PC-3 (cell line): ENCODE results near the gene HOXB7. TPM values are rescaled to one million over a fixed set of nuclear protein-coding genes. Genes with fewer than 3 reads are reported as not detected.
A peak's percentile ranks its signal among the peaks of the same experiment; 100 is the strongest.

ENCODE experiments used
- ATAC-seq: fragments of 200-7000 bp; cut with Tn5 transposase; 2 replicates; pipeline ENCODE4 v1.9.1; 2020; ENCODE audit warnings: mild to moderate bottlenecking, moderate library complexity
- BruUV-seq: library from RNA; stranded (reverse); fragments of 400-500 nt; replicated peaks from 2 replicates; lab custom pipeline; 2021; lab: Mats Ljungman, UMichigan
- CTCF ChIA-PET: fragments of 300-600 bp; sonication (Branson Sonifier 250); formaldehyde crosslinking; loops from one replicate; lab custom pipeline; 2022; ENCODE audit warnings: antibody characterized with exemption; lab: Charles Lee
- POLR2A ChIA-PET: fragments of 300-600 bp; sonication (Branson Sonifier 250); formaldehyde crosslinking; loops from one replicate; lab custom pipeline; 2022; ENCODE audit warnings: antibody characterized with exemption; ENCODE audit not compliant: unreplicated experiment; lab: Charles Lee
- DNase-seq: peaks from one replicate; pipeline ENCODE4 v3.0.0-alpha.2; 2015
- H2AFZ ChIP-seq: fragments of 300-600 bp; sonication (generic); 2 replicates; pipeline ENCODE4 v1.6.0; 2016; ENCODE audit warnings: antibody characterized with exemption, low read length
- H3F3A ChIP-seq: fragments of 300-600 bp; sonication (generic); one replicate; pipeline ENCODE4 v1.6.0; 2017; ENCODE audit warnings: antibody characterized with exemption, low read length, control low read depth, mild to moderate bottlenecking; ENCODE audit not compliant: unreplicated experiment
- H3K27ac ChIP-seq: fragments of 300-600 bp; sonication (generic); 2 replicates; pipeline ENCODE4 v1.5.1; 2016; ENCODE audit warnings: mild to moderate bottlenecking, low read length
- H3K27me3 ChIP-seq: fragments of 300-600 bp; sonication (generic); 2 replicates; pipeline ENCODE4 v1.6.1; 2016; ENCODE audit warnings: low read length, mixed read lengths
- H3K36me3 ChIP-seq: fragments of 300-600 bp; sonication (generic); 2 replicates; pipeline ENCODE4 v1.6.1; 2016; ENCODE audit warnings: low read depth, mixed run types, low read length, mixed read lengths
- H3K4me1 ChIP-seq: fragments of 300-600 bp; sonication (generic); 2 replicates; pipeline ENCODE4 v1.5.1; 2016; ENCODE audit warnings: low read length; ENCODE audit not compliant: insufficient read depth
- H3K4me2 ChIP-seq: fragments of 300-600 bp; sonication (generic); 2 replicates; pipeline ENCODE4 v1.6.0; 2016; ENCODE audit warnings: low read length
- H3K4me3 ChIP-seq: fragments of 300-600 bp; sonication (generic); 2 replicates; pipeline ENCODE4 v1.5.1; 2016; ENCODE audit warnings: mild to moderate bottlenecking, low read length, mixed read lengths
- H3K79me2 ChIP-seq: fragments of 300-600 bp; sonication (generic); 2 replicates; pipeline ENCODE4 v1.6.1; 2017; ENCODE audit warnings: low read length, mixed read lengths
- H3K9ac ChIP-seq: fragments of 300-600 bp; sonication (generic); 2 replicates; pipeline ENCODE4 v1.6.0; 2016; ENCODE audit warnings: mild to moderate bottlenecking, low read length
- H3K9me2 ChIP-seq: fragments of 300-600 bp; sonication (generic); replicated peaks from 2 replicates; pipeline ENCODE4 v1.6.1; 2016; ENCODE audit warnings: mixed run types, low read length, mixed read lengths
- H3K9me3 ChIP-seq: fragments of 300-600 bp; sonication (generic); 2 replicates; pipeline ENCODE4 v1.6.1; 2016; ENCODE audit warnings: low read length, mixed read lengths
- H4K20me1 ChIP-seq: fragments of 300-600 bp; sonication (generic); 2 replicates; pipeline ENCODE4 v1.6.1; 2016; ENCODE audit warnings: low read length, mixed read lengths
- EZH2 ChIP-seq: fragments of 300-600 bp; sonication (generic); IDR thresholded peaks from one replicate; pipeline ENCODE4 v1.6.1; 2017; ENCODE audit warnings: antibody characterized with exemption, mild to moderate bottlenecking, low read length; ENCODE audit not compliant: unreplicated experiment
- EZH2phosphoT487 ChIP-seq: fragments of 300-600 bp; sonication (generic); IDR thresholded peaks from 2 replicates; pipeline ENCODE4 v1.6.1; 2018; ENCODE audit warnings: mild to moderate bottlenecking, antibody characterized with exemption, low read length, borderline replicate concordance
- intact Hi-C: fragments of 100-400 bp; cut with micrococcal nuclease; formaldehyde crosslinking; loops from 2 replicates; pipeline ENCODE4 v1.9.0; 2023
- total RNA-seq: library from RNA; depleted of rRNA; stranded (reverse); fragments of >200 nt; gene quantifications from 2 replicates; pipeline ENCODE4 v1.2.3, GENCODE V29; 2014
- TF ChIP-seq, protein P1 (sequence below): fragments of 300-600 bp; sonication (generic); conservative IDR thresholded peaks from 2 replicates; pipeline ENCODE4 v1.5.1; 2017; ENCODE audit warnings: antibody characterized with exemption, low read depth, mild to moderate bottlenecking, low read length

Gene HOXB7
- total RNA-seq, 1 experiment from 2014 or later: not detected

DNA sequence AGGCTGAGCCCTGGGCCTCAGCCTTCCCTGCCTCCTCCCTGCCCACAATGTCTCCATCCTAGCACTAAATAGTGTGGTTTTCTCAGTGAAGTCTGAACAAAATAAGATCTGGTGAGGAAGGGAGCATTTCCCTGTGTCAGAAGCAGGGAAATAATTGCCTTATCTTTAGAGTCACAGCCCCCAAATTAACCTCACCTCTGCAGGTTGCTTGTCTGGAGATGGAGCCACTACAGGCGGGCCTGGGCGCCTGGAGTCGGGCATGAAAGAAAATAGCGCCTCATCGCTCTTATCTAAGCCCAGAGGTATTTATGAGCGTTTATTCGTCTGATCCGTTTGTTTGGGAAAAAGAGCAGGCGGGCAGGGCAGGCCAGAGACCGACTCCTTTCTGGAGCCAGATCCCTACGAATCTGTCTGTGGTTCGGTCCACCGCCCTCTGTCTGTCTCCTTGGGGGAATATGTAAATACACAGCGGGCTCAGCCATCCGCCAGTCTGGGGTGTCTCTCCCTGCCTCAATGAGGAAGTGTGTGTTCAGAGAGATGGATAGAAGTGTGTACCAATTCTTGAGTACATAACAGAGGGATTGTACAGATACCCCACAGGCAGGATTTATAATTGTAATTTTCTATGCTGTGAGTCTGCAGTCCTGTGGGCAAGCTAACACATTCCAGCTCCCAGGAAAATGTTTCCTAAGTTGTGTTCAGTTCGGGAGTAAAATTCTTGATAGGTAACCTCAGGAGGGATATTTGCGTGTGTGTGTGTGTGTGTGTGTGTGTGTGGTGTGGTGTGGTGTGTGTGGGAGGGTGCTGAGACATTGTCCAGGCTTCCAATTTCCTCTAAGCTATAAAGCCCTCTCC, 10.3 kb downstream of the HOXB7 start:
- BruUV-seq: no TSS peak
- ATAC-seq (no peak), DNase-seq (no peak)
- no peaks in the 10 kb centered on the region for H3K9me3 ChIP-seq
- no peak overlapping the region for H2AFZ ChIP-seq
- H3K4me2 ChIP-seq: peak overlapping the region; percentile 95
- ChIA-PET CTCF (interaction anchor here (0.6 kb wide), 1 partner anchor 451 kb away, joined by 8 read pairs; no protein-coding TSS in a partner anchor), POLR2A (interaction anchor here (0.6 kb wide), 1 partner anchor 97 kb away, joined by 5 read pairs; no protein-coding TSS in a partner anchor)
- H3K79me2 ChIP-seq: peaks cover 82% of the 10 kb centered on the region
- no peak overlapping the region for H3K4me3 ChIP-seq
- TF ChIP-seq EZH2phosphoT487 (no peak), EZH2 (no peak)
- TF ChIP-seq, protein P1, sequence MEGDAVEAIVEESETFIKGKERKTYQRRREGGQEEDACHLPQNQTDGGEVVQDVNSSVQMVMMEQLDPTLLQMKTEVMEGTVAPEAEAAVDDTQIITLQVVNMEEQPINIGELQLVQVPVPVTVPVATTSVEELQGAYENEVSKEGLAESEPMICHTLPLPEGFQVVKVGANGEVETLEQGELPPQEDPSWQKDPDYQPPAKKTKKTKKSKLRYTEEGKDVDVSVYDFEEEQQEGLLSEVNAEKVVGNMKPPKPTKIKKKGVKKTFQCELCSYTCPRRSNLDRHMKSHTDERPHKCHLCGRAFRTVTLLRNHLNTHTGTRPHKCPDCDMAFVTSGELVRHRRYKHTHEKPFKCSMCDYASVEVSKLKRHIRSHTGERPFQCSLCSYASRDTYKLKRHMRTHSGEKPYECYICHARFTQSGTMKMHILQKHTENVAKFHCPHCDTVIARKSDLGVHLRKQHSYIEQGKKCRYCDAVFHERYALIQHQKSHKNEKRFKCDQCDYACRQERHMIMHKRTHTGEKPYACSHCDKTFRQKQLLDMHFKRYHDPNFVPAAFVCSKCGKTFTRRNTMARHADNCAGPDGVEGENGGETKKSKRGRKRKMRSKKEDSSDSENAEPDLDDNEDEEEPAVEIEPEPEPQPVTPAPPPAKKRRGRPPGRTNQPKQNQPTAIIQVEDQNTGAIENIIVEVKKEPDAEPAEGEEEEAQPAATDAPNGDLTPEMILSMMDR: no peak
- peaks cover 30% of the 10 kb centered on the region for H4K20me1 ChIP-seq
- intact Hi-C loops: no loop called here
- no peaks in the 10 kb centered on the region for H3K27me3 ChIP-seq
- no peak overlapping the region for H3K9ac ChIP-seq
- no peak overlapping the region for H3K27ac ChIP-seq
- peaks cover 35% of the 10 kb centered on the region for H3K4me1 ChIP-seq
- no peaks in the 10 kb centered on the region for H3K9me2 ChIP-seq
- H3F3A ChIP-seq: no peaks in the 10 kb centered on the region
- no peaks in the 10 kb centered on the region for H3K36me3 ChIP-seq

DNA sequence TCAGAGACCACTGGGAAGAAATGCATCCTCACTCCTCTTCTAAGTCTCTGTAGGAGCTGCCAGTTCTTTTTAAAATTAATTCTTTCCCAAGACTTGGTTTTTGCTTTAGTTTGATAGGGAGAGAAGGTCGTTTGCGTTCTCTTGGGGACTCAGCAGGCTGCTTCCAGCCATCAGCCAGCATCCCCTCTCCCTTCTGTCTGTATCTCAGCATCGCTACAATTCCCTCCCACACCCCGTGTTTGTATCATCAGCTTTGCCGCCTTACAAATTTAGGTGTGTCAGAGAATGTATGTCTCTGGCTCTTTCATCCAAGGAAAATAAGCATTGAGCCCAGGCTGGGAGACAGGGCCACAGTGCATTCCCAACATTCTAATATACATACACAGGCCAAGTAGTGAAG, 11.5 kb downstream of the HOXB7 start:
- no peak for ATAC-seq
- Histone ChIP-seq H3K27ac (no peak overlapping the region), H3K27me3 (no peaks in the 10 kb centered on the region), H3K9ac (no peak overlapping the region), H3K4me1 (peaks cover 29% of the 10 kb centered on the region), H3K4me3 (no peak overlapping the region), H3K9me2 (no peaks in the 10 kb centered on the region), H3K36me3 (no peaks in the 10 kb centered on the region), H3K4me2 (0 out of 2 replicates have a peak overlapping the region, but pooled peaks have one; percentile 92), H2AFZ (no peak overlapping the region), H4K20me1 (peaks cover 30% of the 10 kb centered on the region), H3F3A (no peaks in the 10 kb centered on the region), H3K9me3 (no peaks in the 10 kb centered on the region), H3K79me2 (peaks cover 78% of the 10 kb centered on the region)
- DNase-seq: no peak
- CTCF ChIA-PET: no interaction called here
- POLR2A ChIA-PET: no interaction called here
- BruUV-seq: no TSS peak
- no peak for TF ChIP-seq EZH2phosphoT487
- TF ChIP-seq, protein P1: no peak
- TF ChIP-seq EZH2: no peak
- intact Hi-C loops: no loop called here

- POLR2A ChIA-PET: no interaction called here
- Histone ChIP-seq H3K9ac (no peak overlapping the region), H3K9me3 (no peaks in the 10 kb centered on the region), H3F3A (no peaks in the 10 kb centered on the region), H3K4me3 (peak overlapping the region; percentile 75), H3K79me2 (peaks cover 72% of the 10 kb centered on the region), H3K36me3 (no peaks in the 10 kb centered on the region), H3K27me3 (no peaks in the 10 kb centered on the region), H4K20me1 (peaks cover 30% of the 10 kb centered on the region), H3K27ac (no peak overlapping the region), H2AFZ (peak overlapping the region; percentile 69), H3K4me2 (peak overlapping the region; percentile 92), H3K9me2 (no peaks in the 10 kb centered on the region), H3K4me1 (peaks cover 29% of the 10 kb centered on the region)
- no peak for DNase-seq
- no TSS peak for BruUV-seq
- ATAC-seq: no peak
- no peak for TF ChIP-seq EZH2phosphoT487
- TF ChIP-seq EZH2: no peak
- TF ChIP-seq, protein P1: no peak
- intact Hi-C loops: no loop called here
- CTCF ChIA-PET: no interaction called here
These were observed 12.1 kb downstream of the HOXB7 start for GRCh38 chr17:48598736-48599135.
